NK-92 (cell line): Measurements from ENCODE around the gene FXYD2.
"Not testable (repeated sequence)": the region's sequence is repeated elsewhere in the genome, so short reads cannot be mapped to it uniquely, and the experiment has no call there.

Experiments
- DNase-seq: peaks from one replicate; lab custom pipeline; 2025; ENCODE audit not compliant: unreplicated experiment; lab: John Stamatoyannopoulos, UW

The FXYD2 gene

DNA sequence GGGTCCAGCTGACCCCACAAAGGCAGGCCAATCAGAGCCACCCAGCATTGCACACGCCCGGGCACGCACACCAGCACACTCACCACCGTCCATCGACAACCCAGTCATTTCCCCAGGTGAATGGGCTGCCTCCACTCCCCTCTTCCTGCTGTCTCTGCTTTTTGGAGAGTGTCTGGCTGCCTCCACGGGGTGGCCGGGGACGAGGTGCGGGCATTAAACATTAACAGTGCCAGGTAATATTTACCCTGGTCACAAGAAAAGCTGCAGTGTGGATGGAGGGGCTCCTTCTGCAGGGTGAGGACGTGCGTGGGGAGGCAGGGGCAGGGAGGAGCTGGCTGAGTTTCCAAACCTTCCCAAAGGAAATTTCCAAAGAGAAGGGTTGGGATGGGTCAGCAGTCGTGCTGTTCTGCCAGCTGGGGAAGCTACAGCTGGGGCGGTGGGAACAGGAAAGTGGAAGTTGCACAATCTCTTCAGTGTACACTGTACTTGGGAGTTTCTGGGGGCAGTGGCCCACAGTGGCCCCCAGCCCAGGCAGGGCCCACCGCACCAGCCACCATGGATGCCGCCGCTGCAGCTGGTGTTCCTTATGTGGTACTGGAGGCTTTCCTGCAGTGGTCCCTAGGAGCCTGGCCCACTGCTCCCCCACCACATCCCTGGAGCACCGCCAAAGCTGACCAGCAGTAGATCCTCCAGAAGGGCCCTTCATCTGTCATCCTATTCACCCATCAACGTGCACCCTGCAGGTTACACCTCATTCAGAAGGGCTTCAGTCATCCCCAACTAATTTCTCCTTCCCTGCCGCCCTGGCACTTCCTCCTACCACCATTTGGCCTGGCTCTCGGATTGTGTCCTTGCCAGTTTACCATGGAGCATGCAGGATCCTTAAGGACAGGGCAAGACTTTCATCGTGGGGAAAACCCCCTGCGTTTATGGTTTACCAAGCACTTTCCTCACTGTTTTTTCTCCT, at the start of gene FXYD2:
Gene FXYD2, minus strand, starts transcription at position 174 of the 967 bp plus-strand sequence. Its CDS starts 66 bp downstream, at position 108.
- DNase-seq: no peak

DNA sequence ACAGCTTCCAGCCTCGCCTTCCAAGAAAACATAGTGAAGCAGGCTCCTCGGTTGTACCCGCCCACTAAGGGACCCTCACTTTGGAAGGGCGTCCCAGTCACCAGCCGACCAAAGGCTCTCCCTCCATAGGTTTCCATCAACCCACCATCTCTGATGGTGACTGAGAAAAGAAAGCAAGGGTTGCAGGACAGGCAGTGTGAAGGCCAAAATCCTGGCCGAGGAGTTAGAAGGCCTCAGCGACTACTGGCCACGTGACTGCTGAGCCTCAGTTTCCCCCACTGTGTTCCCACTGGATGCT, 49.2 kb upstream of the FXYD2 start:
- no peak for DNase-seq

DNA sequence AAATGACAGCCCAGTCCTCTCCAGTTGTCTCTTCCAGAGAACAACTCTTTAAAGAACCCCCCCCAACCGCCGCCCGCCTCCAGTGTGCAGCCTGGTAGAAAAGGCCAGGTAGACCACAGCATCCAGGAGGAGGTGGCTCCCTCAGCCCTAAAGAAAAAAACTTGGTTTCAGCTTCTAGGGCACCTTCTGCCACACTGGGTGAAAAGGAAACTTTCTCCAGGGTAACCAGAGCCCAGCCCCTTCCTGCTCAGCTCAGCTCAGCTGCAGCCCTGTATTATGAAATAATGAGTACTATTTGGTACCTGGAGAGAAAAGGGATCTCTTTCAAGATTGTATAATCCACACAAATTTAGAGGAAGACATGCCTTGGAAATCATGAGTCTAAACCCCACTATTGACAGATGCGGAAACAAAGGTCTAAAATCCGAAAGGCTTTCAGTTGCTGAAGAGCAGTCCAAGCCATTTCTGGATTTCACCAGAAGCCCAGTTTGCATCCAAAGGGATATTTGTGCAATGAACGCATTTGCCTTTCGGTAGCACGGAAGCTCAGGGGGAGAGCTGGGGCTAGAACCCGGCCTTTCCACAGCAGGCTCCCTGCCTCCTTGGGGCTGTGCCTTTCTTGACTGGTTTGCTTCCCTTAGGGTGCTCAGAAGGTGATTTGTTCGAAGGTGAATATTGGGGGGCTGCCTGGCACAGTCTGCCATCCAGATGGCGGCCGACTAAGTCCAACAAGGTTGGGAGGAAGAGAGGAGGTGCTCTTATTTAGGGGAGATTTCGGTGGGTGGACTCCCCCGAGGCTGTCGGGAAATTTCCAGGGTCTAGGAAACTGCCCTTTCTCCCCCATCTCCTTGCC, 48.7 kb upstream of the FXYD2 start:
- DNase-seq: no peak

DNA sequence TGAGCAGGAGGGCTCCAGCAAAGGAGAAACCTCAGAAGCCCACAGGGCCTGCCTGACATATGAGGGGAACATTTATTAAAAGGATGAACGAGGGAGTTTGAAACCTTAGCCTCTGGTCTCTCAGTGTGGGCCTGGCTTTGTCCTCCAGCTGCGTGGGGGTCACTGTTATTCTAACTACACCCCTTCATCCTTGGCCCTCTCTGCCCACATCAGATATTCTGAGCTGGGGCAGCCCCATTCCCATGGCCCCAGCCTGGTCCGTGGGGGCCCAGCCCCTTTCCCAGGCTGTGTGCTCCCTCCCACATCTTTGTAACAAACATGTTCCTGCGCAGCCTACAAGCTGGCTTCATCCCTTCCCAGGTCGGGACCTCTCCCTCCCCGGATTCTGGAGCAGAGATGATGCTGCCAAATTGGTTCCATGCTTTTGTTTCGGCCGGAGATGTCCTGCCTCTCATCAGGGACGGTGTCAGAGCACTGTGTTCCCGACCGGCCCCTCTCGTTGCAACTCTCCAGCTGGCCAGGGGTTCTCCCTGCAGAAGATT, 47.9 kb upstream of the FXYD2 start:
- no peak for DNase-seq

DNA sequence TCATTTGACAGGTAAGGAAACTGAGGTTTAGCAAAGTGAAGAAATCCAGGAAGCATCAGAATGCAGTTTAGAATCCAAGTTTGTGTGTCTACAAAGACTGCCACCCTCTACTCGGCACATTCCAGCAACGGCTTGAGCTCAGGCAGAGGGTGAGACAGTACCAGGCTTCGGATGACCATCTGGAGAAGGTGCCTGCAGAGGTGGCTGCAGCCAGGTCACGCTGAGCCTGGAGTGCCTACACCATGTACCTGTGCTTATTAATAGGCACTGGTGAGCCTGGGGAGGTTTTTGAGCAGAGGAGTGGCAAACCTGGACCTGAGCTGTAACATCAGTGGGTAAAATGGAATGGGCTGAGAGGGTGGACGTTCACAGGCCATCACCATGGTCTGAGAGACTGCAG, 47.2 kb upstream of the FXYD2 start:
- DNase-seq: no peak

DNA sequence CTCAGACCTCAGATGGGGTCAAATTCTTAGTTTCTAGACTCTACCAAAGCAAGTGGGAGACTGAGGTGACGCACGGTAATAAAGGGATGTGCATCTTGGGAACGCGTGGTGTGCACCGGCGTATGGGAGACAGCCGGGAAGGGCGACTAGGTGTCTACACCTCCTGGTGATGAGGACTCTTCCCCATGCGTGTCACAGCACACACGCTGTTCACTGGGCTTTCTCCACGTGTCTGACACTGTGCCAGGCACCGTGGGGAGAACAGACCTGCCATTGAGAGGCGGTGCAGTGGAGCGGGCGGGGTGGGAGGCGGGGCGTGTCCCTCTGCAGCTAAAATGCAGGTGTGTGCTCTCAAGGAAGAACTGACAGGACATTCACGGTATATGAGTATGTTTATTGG, 46.6 kb upstream of the FXYD2 start:
- no peak for DNase-seq

DNA sequence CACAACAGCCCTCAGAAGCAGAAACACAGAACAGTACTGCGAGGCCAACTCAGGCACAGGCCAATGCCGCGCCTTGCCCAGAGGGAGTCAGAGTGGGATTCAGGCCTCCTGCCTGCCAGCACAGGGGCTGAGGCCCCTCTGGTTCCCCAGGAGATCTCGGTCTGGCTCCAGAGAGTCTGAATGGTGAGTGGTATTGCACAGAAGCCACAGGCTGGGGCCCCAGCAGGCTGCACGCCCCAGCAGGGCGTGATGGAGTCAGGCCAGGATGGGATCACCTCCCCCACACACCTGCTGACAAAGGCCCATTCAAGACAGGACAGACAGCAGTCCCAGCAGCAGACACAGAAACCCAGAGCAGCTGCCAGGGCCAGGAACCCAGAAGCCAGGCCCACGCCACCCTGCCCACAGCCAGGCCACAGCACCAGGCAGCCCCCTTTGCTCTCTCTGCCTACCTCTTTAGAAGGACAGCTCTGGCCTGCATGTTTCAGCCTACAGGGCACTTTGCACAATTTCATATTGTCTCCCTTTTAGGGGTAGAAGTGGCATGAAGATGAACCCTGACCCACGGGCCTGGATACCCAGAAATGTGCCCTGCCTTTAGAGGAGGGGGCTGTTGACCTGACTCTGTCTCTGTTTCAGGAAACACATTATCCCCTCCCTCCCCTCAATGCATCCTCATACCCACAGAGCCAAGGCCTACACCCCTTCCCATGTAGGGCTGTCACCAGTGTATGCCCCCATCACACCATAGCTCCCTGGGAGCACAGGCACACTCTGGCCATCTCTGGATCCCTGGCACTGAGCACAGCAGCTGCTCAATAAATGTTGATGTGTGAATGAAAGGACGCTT, 45.8 kb upstream of the FXYD2 start:
- DNase-seq: no peak

DNA sequence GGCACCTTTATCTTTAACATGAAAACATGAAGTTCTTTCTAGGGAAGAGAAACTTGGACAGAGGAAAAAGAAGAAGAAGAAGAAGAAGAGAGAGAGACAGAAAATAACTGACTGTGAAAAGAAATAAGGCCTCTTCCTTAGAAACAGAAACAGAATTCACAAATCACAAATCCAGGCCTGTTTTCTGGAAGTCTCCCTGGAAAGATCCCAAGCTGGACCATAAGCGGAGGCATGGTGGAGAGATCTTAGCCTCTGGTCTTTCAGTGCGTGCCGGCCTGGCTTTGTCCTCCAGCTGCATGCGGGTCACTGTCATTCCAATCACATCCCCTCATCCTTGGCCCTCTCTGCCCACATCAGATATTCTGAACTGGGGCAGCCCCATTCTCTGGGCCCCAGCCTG, 45.1 kb upstream of the FXYD2 start:
- DNase-seq: no peak

DNA sequence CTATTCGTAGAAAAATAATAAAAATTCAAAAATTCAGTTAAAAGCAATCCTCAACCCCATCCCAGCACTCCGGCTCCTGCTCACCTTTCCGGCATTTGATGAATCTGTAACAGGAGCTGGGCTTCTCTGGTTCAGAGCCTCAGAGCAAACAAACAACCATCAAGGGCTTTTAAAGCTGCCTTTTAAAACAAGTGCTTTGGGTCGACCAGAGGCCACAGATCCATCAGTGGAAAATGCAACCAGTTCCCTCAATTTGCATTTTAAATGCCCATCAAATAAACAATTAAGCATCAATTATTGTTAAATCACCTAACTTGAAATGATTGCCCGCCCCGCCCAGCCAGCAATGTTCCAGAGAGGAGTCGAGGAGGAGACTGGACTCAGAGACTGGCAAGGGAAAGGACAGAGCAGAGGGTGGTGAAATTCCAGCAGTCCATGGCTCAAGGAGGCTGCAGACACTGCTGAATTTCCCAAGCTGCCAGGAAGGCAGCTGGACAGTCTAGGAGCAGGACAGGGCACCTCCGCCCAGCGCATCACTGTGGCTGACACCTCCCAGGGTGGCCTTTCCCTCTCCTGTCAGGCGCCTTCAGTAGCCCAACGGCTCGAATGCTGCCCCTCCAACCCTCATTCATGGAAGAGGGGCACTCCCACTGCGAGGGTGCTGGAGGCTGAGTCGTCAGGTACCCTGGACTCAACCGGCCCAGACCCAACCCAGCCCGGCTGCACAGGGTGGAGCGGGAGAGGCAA, 44.4 kb upstream of the FXYD2 start:
- no peak for DNase-seq

DNA sequence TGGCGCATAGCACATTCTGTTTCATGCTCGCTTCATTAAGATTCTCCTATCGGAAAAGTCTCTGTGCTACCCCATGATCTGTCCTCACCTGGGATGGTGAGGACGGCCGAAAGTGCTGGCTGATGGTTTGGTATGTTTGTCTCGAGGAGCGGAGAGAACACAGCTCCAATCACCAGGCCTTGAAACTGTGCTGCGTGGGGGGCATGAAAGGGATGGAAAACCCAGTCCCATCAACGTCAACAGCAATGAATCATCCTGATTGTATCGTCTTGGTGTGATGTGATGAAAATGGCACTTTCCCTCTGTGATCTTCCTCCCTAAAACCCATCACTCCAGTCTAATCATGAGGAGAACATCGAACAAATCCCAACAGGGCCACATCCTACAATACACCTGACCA, 43.5 kb upstream of the FXYD2 start:
- DNase-seq: no peak

DNA sequence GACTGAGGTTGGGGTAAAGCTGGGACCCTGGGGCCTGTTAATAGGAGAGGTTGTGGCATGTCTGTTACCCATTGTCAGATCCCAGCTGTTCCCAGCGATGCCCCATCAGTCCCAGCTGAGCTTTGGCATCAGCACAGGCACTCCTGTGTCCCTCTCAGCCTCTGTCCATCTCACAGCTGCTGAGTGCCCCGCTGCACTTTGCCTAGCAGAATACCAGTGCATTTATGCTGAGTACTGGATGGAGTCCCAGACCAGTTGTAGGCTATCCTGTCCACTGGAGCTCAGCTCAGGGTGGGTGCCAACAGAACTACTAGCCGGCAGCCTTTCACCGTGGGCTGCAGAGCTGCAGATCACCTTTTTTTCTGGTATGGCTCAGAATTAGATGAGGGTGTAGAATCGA, 42.0 kb upstream of the FXYD2 start:
- no peak for DNase-seq

DNA sequence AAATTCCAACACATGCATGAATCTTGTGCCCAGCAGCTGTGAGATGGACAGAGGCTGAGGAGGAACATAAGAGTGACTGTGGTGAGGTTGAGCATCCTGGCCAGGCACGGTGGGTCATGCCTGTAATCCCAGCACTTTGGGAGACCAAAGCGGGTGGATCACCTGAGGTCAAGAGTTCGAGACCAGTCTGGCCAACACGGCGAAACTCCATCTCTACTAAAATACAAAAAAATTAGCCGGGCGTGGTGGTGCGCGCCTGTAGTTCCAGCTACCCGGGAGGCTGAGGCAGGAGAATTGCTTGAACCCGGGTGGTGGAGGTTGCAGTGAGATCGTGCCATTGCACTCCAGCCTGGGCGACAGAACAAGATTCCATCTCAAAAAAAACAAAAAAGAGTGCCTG, 41.0 kb upstream of the FXYD2 start:
- DNase-seq: not testable (repeated sequence)

DNA sequence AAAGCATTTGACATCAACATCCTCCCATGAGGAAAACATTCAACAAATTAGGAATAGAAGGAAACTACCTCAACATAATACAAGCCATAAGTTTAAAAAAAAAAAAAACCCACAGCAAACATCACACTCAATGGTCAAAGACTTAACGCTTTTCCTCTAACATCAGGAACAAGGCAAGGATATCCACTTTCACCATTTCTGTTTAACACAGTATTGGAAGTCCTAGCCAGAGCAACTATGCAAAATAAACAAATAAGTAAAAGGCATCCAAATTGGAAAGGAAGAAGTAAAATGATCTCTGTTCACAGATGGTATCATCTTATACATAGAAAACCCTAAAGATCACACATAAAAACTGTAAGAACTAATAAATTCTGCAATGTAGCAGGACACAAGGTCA, 38.8 kb upstream of the FXYD2 start:
- no peak for DNase-seq

DNA sequence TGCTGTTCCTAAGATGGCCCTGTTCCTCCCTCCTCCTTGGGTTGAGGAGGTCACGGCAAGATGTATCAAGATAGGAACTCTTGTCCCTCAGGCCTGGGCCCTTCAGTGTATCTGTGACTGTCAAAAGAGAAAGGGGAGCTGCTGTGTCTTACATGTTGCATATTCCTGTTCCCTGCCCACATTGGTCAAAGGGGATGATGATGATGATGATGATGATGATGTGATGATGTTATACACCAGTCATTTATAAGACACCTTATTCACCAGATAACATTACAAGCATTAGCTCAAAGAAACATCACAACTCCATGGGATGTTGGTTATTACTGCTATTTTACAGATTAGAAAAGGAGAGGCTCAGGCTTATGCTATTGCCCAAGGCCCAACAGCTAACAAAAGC, 38.2 kb upstream of the FXYD2 start:
- DNase-seq: no peak

DNA sequence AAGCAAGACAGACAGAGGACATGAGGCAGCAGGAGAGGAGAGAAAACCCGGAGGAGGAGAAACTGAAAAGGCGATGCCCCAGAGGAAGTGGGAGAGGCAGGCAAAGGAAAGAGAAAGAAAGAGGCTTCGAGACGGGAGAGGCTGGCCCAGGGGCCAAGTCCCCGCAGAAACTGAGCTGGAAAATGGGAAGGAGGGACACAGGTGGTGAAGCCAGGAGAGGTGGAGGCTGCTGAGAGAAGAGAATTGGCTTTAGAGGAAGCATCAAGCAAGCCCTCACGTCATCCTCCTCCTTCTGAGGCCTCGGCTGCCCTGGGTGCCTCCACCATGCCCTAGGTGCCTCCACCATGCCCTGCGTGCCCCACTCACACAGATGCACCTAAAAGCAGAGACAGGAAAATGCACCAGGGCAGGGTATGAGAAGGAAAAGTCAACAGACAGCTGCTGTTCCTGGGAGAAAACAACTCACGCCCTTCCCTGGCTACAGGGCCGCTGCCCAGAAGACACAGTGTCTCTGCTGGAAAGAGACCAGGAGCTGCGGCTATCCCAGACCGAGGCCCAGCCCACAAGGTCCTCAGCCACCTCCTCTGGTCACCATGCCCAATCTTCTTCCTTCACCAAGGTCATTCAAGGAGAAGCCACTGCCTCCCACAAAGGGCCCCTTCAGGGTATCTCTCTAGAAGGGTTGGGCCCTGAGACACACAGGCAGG, 37.6 kb upstream of the FXYD2 start:
- no peak for DNase-seq

DNA sequence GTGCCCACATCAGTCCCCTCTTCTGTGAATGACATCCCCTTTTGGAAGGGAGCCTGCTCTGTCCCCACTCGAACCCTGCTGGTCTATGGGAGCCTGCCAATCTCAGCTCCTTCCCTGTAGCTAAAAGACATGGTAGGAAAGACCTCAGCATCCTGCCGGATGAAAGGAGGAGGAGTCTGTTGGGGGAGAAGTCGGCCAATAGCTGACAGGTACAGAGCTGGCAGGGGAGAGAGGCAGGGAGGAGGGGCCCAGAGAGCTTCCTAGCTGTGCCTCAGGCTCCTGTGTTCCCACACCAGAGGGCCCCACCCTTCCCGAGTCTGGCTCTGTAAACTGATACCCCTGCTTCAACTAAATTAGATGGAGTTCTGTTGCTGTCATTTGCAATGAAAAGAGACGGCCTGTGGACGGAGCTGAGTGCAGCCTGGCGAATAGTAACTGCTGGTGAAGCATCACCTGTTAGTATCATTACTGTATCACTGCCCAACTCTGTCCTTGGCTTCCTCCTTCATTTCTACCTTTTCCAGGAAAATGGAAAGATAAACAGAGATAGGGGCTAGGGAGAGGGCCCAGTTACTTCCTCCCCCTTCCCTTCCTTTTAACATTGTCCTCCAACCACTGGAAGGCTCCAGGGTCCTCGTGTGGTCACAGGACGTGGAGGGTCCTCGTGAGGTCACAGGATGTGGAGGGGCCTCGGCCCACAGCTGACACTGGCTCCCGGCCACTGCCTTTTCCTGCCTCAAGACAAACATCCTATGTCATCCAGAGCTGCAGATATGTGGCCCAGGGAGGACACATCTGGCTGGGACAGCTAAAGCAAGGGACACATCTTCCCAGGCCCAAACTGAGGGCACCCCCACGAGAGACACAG, 36.8 kb upstream of the FXYD2 start:
- DNase-seq: no peak

DNA sequence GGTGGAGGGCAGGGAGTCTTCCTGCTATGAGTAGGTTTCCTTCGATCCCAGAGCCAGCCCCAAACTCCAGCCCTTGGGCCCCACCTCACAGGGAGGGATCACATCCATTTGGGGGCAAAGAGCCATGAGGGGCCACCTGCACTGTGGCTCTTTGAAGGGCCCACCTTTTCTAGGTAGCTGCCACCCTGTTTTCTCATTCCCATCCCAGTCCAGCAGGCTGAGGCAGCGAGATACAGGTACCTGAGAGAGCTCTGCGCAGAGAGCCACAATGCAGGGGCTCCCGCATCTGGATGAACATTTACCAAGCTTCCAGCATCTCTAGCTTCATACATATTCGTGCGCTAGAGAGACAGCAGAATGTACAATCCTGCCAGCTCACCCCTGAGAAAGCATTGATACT, 35.6 kb upstream of the FXYD2 start:
- no peak for DNase-seq

DNA sequence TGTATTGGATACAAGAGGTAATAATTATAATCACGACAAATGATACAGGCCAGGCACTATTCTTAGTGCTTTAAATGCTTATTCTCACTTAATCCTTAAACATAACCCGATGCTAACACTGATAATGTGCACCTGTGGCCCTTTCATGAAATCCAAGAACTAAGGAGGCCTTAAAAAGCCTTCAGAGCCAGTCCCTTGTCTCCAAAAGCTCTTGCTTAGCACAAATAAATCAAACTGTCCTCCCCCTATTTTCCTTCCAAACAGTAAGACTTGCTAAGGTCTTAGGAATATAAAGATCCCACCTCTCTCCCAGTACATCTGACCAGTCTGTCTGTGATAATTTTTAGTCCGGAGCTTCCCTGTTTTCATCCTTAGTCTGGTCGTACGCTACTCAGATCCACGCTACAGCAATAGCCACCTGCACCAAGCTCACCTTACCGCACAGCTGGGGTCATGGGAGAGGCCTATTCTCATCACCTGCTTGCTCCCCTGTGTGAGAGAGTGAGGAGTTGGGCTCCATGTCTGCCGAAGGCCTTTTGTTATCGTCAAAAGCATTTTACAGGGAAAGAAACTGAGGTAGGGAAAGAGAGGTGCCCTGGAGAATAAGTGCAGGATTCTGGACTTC, 35.1 kb upstream of the FXYD2 start:
- DNase-seq: no peak
